ENCODE data around the gene ARID3B.

- TF ChIP-seq CTCF (IDR thresholded peaks at IDR 0.05): no peak
- TF ChIP-seq POLR2AphosphoS5 (IDR thresholded peaks at IDR 0.05; ENCODE audit: low read depth, low read length): peak; percentile 97
- TF ChIP-seq, protein P1, sequence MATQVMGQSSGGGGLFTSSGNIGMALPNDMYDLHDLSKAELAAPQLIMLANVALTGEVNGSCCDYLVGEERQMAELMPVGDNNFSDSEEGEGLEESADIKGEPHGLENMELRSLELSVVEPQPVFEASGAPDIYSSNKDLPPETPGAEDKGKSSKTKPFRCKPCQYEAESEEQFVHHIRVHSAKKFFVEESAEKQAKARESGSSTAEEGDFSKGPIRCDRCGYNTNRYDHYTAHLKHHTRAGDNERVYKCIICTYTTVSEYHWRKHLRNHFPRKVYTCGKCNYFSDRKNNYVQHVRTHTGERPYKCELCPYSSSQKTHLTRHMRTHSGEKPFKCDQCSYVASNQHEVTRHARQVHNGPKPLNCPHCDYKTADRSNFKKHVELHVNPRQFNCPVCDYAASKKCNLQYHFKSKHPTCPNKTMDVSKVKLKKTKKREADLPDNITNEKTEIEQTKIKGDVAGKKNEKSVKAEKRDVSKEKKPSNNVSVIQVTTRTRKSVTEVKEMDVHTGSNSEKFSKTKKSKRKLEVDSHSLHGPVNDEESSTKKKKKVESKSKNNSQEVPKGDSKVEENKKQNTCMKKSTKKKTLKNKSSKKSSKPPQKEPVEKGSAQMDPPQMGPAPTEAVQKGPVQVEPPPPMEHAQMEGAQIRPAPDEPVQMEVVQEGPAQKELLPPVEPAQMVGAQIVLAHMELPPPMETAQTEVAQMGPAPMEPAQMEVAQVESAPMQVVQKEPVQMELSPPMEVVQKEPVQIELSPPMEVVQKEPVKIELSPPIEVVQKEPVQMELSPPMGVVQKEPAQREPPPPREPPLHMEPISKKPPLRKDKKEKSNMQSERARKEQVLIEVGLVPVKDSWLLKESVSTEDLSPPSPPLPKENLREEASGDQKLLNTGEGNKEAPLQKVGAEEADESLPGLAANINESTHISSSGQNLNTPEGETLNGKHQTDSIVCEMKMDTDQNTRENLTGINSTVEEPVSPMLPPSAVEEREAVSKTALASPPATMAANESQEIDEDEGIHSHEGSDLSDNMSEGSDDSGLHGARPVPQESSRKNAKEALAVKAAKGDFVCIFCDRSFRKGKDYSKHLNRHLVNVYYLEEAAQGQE (IDR thresholded peaks at IDR 0.05; ENCODE audit: insufficient read depth in 1 of 2, low read depth in 2 of 2, low read length in 1 of 2): no peak
- TF ChIP-seq SIN3A (IDR thresholded peaks at IDR 0.05; ENCODE audit: borderline replicate concordance, insufficient read depth, low read depth, low read length): 0 out of 2 replicates have a peak, but pooled peaks have one; percentile 89
These were observed at the start of gene ARID3B for GRCh38 chr15:74540761-74541493.

All from Panc1 (cell line).